HG02642 (cell line): ENCODE measurements around the gene MIGA2.

Source experiments
- ATAC-seq: cut with Tn5 transposase; IDR thresholded peaks from one replicate; pipeline ENCODE4 v1.9.1; 2021; ENCODE audit warnings: mild to moderate bottlenecking; ENCODE audit not compliant: unreplicated experiment, poor library complexity

Gene MIGA2

GRCh38 chr9:129010267-129010975 lies 26.0 kb upstream of the MIGA2 start:
- ATAC-seq = no peak

- ATAC-seq = no peak
Measured at GRCh38 chr9:129011170-129011569, 25.3 kb upstream of the MIGA2 start.

GRCh38 chr9:129011761-129012181 lies 24.7 kb upstream of the MIGA2 start:
- no peak for ATAC-seq

- ATAC-seq = no peak
Measured at GRCh38 chr9:129012343-129012742, 24.1 kb upstream of the MIGA2 start.

- no peak for ATAC-seq
Measured at GRCh38 chr9:129012893-129013448, 23.5 kb upstream of the MIGA2 start.

GRCh38 chr9:129013674-129014073 lies 22.8 kb upstream of the MIGA2 start:
- ATAC-seq = no peak

- no peak for ATAC-seq
Measured at GRCh38 chr9:129014124-129014523, 22.3 kb upstream of the MIGA2 start.

GRCh38 chr9:129014608-129015007 lies 21.8 kb upstream of the MIGA2 start:
- ATAC-seq = no peak

GRCh38 chr9:129021091-129021490 lies 15.3 kb upstream of the MIGA2 start:
- ATAC-seq = peak; percentile 72

GRCh38 chr9:129022037-129022436 lies 14.4 kb upstream of the MIGA2 start:
- ATAC-seq = no peak

GRCh38 chr9:129023036-129023907 lies 13.2 kb upstream of the MIGA2 start:
- ATAC-seq = no peak

- no peak for ATAC-seq
Measured at GRCh38 chr9:129023908-129024233, 12.6 kb upstream of the MIGA2 start.

- no peak for ATAC-seq
Measured at GRCh38 chr9:129026442-129027223, 9.8 kb upstream of the MIGA2 start.

- ATAC-seq = no peak
Measured at GRCh38 chr9:129027224-129027684, 9.2 kb upstream of the MIGA2 start.

GRCh38 chr9:129027685-129028191 lies 8.7 kb upstream of the MIGA2 start:
- ATAC-seq = peak; percentile 53

- peak; percentile 80 for ATAC-seq
Measured at GRCh38 chr9:129028192-129028966, 8.0 kb upstream of the MIGA2 start, which contains the start of gene SH3GLB2. Gene SH3GLB2, minus strand, starts transcription at chr9:129028331. Its CDS starts 177 bp downstream, at chr9:129028154.

GRCh38 chr9:129030191-129030590 lies 6.2 kb upstream of the MIGA2 start:
- ATAC-seq = no peak

- ATAC-seq = no peak
Measured at GRCh38 chr9:129031514-129031913, 4.9 kb upstream of the MIGA2 start.

GRCh38 chr9:129032541-129033159 lies 3.8 kb upstream of the MIGA2 start:
- no peak for ATAC-seq
